D721Med (cell line): ENCODE data around the gene C1orf174.

ENCODE experiments used
- DNase-seq: peaks from one replicate; pipeline ENCODE4 v3.0.0; 2011; ENCODE audit warnings: low spot score; ENCODE audit not compliant: insufficient read length
- FAIRE-seq: peaks from 2 replicates; lab custom pipeline; 2011; peaks lifted over from hg19 to GRCh38; lab: Jason Lieb, UNC
- CTCF ChIP-seq: IDR thresholded peaks from 2 replicates; pipeline ENCODE4 v1.5.1; 2012; ENCODE audit warnings: mild to moderate bottlenecking, control low read depth; ENCODE audit not compliant: insufficient read depth; ENCODE audit errors: missing control alignments

Gene C1orf174

DNA sequence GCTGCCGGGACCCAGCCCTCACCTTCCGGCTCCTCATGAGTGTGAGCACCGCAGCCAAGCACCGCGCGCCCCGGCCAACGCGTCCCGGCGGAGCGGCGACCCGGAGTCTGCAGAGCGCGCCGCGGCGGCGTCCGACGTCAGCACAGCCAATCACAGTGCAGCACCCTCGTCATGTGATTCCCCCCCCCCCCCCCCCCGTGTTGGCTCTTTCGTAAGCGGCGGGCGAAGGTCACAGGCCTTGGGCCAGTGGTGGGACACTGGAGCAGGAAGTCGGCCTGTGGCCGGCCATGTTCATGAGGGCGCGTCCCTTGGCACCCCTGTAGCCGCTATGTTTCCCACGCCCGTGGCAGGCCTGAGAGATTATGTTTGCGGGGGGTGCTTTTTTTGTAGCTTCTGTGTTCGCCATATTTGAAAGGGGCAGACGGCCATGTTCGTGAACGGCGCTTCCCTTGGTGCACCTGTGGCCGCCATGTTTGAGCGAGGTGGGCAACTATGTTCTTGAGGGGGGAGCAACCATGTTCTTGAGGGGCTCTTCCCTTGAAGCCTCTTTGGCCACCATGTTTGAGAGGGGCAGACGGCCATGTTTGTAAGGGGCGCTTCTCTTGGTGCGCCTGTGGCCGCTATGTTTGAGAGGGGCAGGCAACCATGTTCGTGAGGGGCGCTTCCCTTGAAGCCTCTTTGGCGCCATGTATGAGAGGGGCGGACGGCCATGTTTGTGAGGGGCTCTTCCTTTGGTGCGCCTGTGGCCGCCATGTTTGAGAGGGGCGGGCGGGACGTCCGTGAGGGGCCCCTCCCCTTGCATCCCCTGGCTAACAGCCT is at the start of gene C1orf174:
C1orf174 (minus strand) TSS at position 123 of the 819 bp plus-strand sequence; CDS start at position 37, 86 bp downstream.
- TF ChIP-seq CTCF: no peak
- FAIRE-seq (no peak), DNase-seq (peak; percentile 32)

DNA sequence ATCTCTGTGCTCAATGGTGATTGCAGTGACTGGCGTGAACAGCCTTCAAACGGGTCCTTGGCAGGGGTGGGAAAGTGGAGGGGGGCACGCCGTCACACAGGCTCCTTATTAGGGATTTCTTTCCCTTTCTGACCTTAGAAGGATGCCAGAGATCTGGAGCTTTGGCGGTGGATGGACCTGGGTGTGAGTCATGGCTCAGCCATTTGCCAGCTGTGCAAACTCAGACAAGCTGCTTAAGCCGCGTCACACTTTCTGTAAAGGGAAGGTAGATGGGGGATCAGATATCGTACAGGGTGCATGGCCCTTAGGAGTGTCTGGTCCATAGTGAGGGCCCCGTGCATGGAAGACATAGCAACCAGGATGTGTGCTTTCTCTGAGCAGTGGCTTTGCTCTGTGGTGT is 48.3 kb upstream of the C1orf174 start:
- FAIRE-seq (no peak), DNase-seq (no peak)
- no peak for TF ChIP-seq CTCF

GRCh38 chr1:3945916-3946840 is 46.1 kb upstream of the C1orf174 start:
- FAIRE-seq: no peak
- TF ChIP-seq CTCF: no peak
- DNase-seq: no peak

- no peak for TF ChIP-seq CTCF
- no peak for FAIRE-seq
- DNase-seq: no peak
These were observed 45.1 kb upstream of the C1orf174 start for GRCh38 chr1:3945222-3945621.

- DNase-seq (no peak), FAIRE-seq (no peak)
- TF ChIP-seq CTCF: no peak
These were observed 44.6 kb upstream of the C1orf174 start for GRCh38 chr1:3944578-3945125.

GRCh38 chr1:3943806-3944577 is 43.9 kb upstream of the C1orf174 start:
- FAIRE-seq (no peak), DNase-seq (no peak)
- no peak for TF ChIP-seq CTCF
